GM18868 (cell line): Measurements from ENCODE around the gene VSIG10L2.

Experiments used
- ATAC-seq: cut with Tn5 transposase; IDR thresholded peaks from one replicate; pipeline ENCODE4 v1.9.1; 2021; ENCODE audit warnings: mild to moderate bottlenecking, moderate library complexity; ENCODE audit not compliant: unreplicated experiment

Gene VSIG10L2

GRCh38 chr11:125946712-125947418 lies 1.0 kb downstream of the VSIG10L2 start:
- ATAC-seq = no peak

DNA sequence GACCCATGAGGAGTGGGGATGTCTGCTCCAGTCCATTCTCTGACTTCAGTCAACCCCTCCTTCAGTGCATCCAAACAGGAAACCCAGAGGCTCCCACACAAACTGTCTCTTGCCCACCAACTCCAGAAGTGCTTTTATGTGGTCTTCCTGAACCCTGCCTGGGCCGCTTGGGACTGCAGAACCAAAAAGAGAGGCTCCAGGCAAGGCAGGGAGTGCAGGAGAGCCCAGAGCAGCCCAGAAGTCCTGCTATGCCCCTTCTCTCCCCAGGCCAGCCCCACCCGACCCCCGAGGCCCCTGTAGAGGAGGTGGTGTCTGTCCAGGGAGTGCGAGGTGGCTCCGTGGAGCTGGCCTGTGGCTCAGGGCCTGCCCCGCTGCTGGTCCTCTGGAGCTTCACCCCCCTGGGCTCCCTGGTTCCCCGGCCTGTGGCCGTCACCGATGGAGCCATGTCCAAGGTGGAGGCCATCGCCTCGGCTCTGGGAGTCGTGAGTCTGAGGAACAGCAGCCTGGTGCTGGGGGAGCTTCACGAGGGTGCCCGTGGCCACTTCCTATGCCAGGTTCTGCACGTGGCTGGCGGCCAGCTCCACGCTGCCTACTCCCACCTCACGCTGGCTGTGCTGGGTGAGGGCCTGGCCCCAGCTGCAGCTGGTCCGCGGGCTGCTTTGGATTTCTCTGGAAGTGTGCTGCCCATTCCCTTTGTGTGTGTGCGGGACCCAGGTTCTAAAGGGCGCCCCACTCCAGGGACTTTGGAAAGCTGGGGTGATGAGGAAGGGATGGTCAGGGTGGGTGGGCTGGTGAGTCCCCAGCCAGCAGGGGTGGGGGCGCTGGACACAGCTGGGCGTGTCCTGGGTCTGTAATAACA lies 1.8 kb downstream of the VSIG10L2 start:
- ATAC-seq = no peak

DNA sequence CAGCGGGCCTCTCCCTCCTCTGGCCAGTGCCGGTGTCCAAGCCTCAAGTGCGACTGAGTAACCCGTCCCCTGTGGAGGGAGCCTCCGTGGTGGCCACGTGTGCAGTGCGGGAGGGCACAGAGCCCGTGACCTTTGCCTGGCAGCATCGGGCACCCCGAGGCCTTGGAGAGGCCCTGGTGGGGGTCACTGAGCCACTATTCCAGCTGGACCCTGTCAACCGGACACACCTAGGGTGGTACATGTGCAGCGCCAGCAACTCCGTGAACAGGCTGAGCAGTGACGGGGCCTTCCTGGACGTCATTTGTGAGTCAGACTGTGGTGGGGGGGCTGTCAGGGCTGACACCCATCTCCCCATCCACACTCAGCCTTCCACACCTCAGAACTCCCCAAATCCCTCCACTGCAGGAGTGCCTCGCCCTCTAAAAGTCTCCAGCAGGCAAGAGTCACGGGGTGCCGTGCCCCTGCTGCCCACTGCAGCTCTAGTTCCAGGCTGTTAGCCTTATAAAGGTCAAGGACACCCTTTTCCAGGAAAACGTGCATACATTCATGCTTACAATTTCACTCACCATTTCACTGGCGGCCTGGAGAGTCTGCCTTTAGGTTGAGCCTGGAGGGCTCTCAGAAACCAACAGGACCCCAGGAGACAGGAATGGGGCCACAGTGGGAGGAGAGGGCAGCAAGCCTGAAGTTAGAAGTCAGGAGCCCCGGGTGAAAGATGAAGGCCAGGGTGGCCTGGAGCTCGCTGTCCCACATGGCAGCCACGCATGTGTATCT lies 2.6 kb downstream of the VSIG10L2 start:
- ATAC-seq = no peak

DNA sequence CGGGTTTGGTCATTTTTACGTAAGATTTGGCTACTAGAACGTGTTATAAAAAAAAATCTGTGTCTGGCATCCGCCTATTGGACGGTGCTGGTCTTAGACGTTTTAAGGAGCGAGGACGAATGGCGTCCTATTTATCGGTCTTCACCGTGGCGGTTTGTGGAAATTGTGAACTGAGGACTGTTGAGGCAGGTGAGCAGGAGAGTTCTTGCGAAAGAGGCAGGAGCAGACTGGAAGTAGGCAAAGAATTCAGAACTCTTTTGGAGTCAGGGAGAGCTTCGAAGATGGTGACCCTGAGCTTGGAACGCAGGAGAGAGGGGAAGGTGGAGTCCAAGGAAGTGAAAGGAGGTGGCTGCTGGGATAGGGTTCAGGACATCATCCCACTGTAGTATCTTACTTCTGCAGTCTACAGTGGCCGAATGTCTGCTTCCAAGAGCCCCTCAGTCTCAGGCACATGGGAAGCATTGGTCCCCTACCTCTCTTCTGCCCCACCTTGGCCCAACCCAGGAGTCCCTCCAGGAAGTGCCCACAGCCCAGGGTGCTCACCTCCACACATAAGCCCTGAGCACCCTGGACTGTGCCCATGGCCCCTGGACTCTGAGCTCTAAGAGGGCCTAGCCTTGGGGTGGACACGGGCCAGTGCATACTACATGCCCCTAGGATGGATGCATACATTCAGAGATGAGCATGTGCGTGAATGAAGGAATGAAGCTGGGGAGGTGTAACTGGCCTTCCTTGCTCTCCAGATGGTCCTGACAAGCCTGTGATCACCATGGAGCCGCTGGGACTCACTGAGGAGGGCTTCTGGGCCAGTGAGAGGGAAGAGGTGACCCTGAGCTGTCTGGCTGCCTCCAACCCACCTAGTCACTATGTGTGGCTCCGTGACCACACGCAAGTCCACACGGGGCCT lies 3.7 kb downstream of the VSIG10L2 start:
- ATAC-seq = no peak

GRCh38 chr11:125950178-125950490 lies 4.3 kb downstream of the VSIG10L2 start:
- ATAC-seq = no peak

DNA sequence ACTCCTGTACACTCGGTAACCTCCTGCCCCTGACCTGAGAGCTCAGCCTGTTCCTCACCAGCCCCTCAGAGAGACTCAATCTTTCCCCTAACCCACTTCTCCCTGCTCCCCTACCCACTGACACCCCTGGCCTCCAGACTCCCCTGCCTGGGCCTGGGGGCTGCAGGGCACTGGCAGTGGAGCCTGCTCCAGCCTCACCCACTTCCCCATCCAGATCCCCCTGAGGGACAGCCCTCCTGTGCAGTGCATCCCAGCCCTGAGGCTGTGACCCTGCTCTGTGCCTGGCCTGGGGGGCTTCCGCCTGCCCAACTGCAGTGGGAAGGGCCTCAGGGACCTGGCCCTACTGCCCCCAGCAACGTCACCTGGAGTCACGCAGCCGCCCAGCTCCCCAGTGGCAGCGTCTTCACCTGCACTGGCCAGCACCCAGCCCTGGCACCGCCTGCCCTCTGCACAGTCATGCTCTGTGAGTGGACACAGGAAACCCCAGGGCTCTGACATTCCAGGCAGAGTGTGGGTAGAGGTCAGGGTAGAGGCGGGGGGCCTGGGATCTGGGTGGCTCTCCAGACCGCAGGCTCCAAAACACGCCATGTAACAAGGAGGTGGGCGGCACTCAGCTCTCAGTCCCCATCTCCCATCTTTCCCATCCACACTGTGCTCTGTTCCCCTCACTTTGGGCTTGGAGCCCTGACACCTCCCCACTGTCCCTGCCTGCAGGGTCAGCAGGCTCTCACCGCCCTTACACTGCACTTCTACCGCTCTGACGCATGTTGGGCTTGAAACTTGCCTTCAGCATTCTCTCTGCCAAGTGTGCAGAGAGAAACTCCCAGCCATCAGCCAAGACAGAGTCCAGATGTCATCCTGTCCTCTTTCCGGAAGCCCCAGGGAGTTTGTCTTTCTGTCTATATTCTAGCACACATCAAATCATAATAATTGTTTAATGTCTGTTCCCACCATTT lies 5.1 kb downstream of the VSIG10L2 start:
- ATAC-seq = no peak

GRCh38 chr11:125951731-125952130 lies 5.9 kb downstream of the VSIG10L2 start:
- ATAC-seq = no peak

GRCh38 chr11:125952559-125952958 lies 6.7 kb downstream of the VSIG10L2 start:
- ATAC-seq = no peak

DNA sequence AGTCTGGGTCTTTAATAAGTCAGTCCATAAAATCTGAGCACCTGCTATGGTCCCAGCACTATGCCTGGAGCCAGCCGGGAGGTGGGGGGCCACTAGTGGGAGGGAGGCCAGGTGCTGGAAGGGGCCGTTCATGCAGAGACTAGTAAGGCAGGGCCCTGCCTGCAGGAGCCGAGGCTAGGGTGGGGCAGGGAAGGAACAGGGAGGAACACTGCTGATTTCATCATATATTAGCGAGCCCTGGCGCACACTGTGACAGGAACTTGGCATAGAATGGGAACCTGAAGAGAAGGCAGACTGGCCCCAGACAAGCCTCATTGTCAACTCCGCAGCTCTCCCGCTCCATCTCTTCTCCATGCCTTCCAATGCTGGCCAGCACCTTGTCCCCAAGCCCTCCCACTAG lies 7.1 kb downstream of the VSIG10L2 start:
- no peak for ATAC-seq

GRCh38 chr11:125953401-125953935 lies 7.6 kb downstream of the VSIG10L2 start:
- no peak for ATAC-seq

DNA sequence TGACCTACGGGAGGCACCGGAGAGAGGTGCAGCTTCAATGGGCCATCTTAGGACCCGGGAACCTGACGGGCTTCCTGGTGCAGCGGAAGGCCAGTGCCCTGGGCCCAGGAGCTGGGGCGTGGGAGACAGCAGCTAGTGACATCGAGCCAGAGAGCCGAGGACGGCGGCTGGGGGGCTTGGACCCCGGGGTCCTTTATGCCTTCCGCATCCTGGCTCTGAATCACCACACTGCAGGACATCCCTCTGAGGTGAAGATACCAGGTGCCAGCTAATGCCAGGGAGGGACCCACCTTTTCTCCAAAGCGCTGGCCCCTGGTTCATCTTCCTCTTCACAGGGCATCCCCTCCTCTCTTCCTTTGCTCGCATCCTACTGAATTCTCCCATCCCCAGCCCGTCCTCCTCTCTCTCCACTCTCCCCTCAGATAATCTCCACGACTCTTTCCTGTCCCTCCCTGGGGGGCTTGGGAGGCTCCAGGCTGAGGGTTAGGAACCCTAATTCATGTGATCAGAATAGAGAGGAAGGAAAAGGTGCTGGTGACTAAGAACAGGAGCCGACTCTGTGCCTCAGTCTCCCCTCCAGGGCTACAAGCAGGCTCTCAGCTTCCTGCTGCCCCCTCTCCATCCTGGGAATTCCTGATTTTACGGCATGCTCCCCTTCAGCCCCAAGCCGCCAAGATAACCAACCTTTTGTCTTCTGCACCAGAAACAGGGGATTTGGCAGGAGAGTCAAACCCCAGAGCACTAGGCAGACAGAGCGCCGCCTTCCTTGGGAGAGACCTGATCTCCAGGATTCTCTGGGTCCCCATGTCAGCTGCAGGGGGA lies 8.5 kb downstream of the VSIG10L2 start:
- no peak for ATAC-seq

DNA sequence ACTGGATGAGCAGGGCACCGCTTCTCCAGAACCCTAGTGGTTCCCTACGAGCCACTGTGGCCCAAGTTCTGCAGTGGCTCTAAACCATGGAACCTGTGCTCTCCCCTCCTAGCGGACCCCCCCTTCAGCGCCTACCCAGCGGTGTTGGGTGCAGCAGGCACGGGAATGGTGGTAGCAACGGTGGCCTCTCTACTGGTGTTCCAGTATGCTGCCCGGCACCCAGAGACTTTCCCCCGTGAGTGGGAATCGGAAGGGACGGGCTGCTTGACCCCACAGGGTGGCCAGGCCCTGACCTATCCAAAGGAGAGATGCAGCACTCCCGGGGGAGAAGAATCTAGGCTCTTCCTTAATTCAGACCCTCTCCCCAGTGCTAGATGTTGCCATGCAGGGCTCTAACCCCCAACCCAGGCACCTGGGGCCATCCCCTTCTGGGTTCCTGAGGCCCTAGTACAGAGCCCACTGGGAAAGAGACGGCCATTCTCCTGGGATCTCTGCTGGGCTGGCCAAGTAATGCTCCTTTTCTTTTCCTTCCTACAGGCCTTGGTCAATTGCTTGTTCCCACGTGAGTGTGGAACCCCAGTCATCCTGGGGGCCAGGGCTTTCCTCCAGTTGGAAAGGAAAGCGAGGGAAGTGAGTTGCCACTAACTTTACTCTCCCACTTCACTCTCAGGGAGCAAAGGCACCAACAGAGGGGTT lies 9.2 kb downstream of the VSIG10L2 start:
- ATAC-seq = no peak

DNA sequence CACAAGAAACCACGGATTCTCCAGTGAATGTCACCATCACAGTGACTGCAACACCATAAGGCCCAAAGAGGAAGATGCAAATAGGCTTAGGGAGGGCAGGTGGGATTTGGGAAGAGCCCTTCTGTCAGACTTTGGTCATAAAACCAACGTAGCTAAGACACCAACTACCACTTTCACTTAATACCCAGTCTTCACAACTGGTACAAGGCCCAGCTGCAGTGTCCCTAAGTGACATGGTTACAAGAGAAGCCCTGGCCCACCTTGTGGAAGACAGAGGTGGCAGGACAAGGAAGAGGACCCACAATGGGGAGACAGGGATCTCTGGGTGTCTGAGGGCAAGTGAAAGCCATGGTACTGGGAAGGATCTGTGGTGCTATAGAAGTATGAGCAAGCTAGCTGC lies 10.0 kb downstream of the VSIG10L2 start:
- no peak for ATAC-seq

GRCh38 chr11:125956391-125957134 lies 10.7 kb downstream of the VSIG10L2 start:
- ATAC-seq = no peak

- no peak for ATAC-seq
Measured at GRCh38 chr11:125957618-125958332, 11.9 kb downstream of the VSIG10L2 start.

DNA sequence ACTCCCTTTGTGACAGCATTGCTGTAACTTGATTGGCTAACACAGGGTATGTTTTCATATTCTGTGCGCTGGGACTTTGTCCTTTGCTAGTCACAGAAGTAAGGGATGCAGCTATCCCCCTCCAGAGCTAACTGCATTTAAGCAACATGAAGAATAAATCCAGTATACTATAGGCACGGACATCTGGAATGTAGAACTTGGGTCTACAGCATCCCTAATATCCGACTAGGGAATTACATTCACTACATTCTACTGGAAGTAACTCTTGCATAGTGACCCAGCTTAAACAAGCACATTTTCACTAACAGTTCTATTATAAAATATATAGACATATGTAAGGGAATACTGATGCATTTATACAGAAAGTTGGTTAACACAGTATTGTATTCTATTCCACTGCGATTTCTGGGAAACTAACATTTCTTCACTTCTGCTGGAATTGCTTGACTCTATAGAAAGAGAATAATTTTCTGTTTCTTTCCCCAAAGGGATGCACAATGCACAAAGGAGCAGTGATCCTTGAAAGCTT lies 13.1 kb downstream of the VSIG10L2 start:
- ATAC-seq = no peak
